ENCODE data around the gene TATDN2.
"Not testable (repeated sequence)": the region's sequence is repeated elsewhere in the genome, so short reads cannot be mapped to it uniquely, and the experiment has no call there.

TATDN2 gene

GRCh38 chr3:10268930-10269329 is 20.7 kb downstream of the TATDN2 start:
- in situ Hi-C loops (cut with MboI; ENCODE audit: low sequenced_read_pairs), result no loop called here

GRCh38 chr3:10269443-10269842 is 21.2 kb downstream of the TATDN2 start:
- in situ Hi-C loops (cut with MboI; ENCODE audit: low sequenced_read_pairs), result no loop called here

- in situ Hi-C loops (cut with MboI; ENCODE audit: low sequenced_read_pairs), result not testable (repeated sequence)
Measured at GRCh38 chr3:10272476-10272875, 24.2 kb downstream of the TATDN2 start.

- in situ Hi-C loops (cut with MboI; ENCODE audit: low sequenced_read_pairs), result no loop called here
Measured at GRCh38 chr3:10272977-10273376, 24.7 kb downstream of the TATDN2 start.

GRCh38 chr3:10273702-10274305 is 25.5 kb downstream of the TATDN2 start:
- in situ Hi-C loops (cut with MboI; ENCODE audit: low sequenced_read_pairs), result no loop called here

- in situ Hi-C loops (cut with MboI; ENCODE audit: low sequenced_read_pairs), result no loop called here
Measured at GRCh38 chr3:10274601-10275000, 26.3 kb downstream of the TATDN2 start.

- in situ Hi-C loops (cut with MboI; ENCODE audit: low sequenced_read_pairs), result no loop called here
Measured at GRCh38 chr3:10277115-10277625, 28.9 kb downstream of the TATDN2 start.

GRCh38 chr3:10278501-10278900 is 30.2 kb downstream of the TATDN2 start:
- in situ Hi-C loops (cut with MboI; ENCODE audit: low sequenced_read_pairs), result no loop called here

GRCh38 chr3:10279384-10280176 is 31.3 kb downstream of the TATDN2 start:
- in situ Hi-C loops (cut with MboI; ENCODE audit: low sequenced_read_pairs), result no loop called here

GRCh38 chr3:10280177-10280529 is 31.9 kb downstream of the TATDN2 start:
- in situ Hi-C loops (cut with MboI; ENCODE audit: low sequenced_read_pairs), result no loop called here

GRCh38 chr3:10280571-10280970 is 32.3 kb downstream of the TATDN2 start:
- in situ Hi-C loops (cut with MboI; ENCODE audit: low sequenced_read_pairs), result no loop called here

- in situ Hi-C loops (cut with MboI; ENCODE audit: low sequenced_read_pairs), result no loop called here
Measured at GRCh38 chr3:10281951-10282350, 33.7 kb downstream of the TATDN2 start.

GRCh38 chr3:10283638-10284037 is 35.4 kb downstream of the TATDN2 start:
- in situ Hi-C loops (cut with MboI; ENCODE audit: low sequenced_read_pairs), result no loop called here

GRCh38 chr3:10284496-10284895 is 36.2 kb downstream of the TATDN2 start:
- in situ Hi-C loops (cut with MboI; ENCODE audit: low sequenced_read_pairs), result no loop called here

GRCh38 chr3:10285272-10286132 is 37.2 kb downstream of the TATDN2 start:
- in situ Hi-C loops (cut with MboI; ENCODE audit: low sequenced_read_pairs), result no loop called here

GRCh38 chr3:10286133-10286524 is 37.9 kb downstream of the TATDN2 start:
- in situ Hi-C loops (cut with MboI; ENCODE audit: low sequenced_read_pairs), result no loop called here

- in situ Hi-C loops (cut with MboI; ENCODE audit: low sequenced_read_pairs), result no loop called here
Measured at GRCh38 chr3:10286596-10287295, 38.5 kb downstream of the TATDN2 start.

GRCh38 chr3:10287936-10288574 is 39.8 kb downstream of the TATDN2 start:
- in situ Hi-C loops (cut with MboI; ENCODE audit: low sequenced_read_pairs), result no loop called here

- in situ Hi-C loops (cut with MboI; ENCODE audit: low sequenced_read_pairs), result no loop called here
Measured at GRCh38 chr3:10288575-10288960, 40.3 kb downstream of the TATDN2 start.

- in situ Hi-C loops (cut with MboI; ENCODE audit: low sequenced_read_pairs), result no loop called here
Measured at GRCh38 chr3:10289077-10289476, 40.8 kb downstream of the TATDN2 start.
